ENCODE measurements around the gene NDUFA12. TPM values are rescaled to one million over a fixed set of nuclear protein-coding genes. Genes with fewer than 3 reads are reported as not detected.

The NDUFA12 gene
- total RNA-seq, 1 donor from 2014 or later = 74.3 TPM

DNA sequence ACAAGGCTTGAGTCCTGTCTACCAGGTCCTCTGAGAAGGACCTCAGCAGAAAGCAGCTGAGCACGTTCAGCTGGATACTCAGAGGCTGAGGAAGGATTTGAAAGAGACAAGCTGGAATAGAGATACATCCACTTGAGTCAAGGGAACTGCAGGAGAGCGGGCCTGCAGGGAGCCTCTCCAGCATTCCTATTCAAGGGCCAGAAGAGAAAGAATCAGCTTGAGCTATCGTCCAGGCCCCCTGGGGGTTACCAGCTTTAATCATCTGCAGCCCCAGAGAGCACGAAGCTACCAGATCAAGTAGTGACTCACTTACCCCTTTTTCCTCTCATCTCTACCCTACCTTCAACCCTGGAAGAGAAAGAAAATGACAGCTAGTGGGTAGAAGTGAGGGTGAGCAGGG, 80.9 kb downstream of the NDUFA12 start:
- no peaks in the 10 kb centered on the region for H3K27me3 Mint-ChIP-seq (ENCODE audit: unreplicated experiment)
- no peaks in the 10 kb centered on the region for H3K9me3 Mint-ChIP-seq (ENCODE audit: unreplicated experiment)
- DNase-seq (ENCODE audit: extremely low spot score, unreplicated experiment) = no peak
- TF ChIP-seq, protein P1, sequence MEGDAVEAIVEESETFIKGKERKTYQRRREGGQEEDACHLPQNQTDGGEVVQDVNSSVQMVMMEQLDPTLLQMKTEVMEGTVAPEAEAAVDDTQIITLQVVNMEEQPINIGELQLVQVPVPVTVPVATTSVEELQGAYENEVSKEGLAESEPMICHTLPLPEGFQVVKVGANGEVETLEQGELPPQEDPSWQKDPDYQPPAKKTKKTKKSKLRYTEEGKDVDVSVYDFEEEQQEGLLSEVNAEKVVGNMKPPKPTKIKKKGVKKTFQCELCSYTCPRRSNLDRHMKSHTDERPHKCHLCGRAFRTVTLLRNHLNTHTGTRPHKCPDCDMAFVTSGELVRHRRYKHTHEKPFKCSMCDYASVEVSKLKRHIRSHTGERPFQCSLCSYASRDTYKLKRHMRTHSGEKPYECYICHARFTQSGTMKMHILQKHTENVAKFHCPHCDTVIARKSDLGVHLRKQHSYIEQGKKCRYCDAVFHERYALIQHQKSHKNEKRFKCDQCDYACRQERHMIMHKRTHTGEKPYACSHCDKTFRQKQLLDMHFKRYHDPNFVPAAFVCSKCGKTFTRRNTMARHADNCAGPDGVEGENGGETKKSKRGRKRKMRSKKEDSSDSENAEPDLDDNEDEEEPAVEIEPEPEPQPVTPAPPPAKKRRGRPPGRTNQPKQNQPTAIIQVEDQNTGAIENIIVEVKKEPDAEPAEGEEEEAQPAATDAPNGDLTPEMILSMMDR (IDR thresholded peaks at IDR 0.05) = no peak
- H3K4me1 Mint-ChIP-seq (ENCODE audit: unreplicated experiment) = no peaks in the 10 kb centered on the region
- H3K36me3 Mint-ChIP-seq (ENCODE audit: unreplicated experiment) = no peaks in the 10 kb centered on the region
- H3K4me3 Mint-ChIP-seq (ENCODE audit: unreplicated experiment) = no peak overlapping the region
- H3K27ac Mint-ChIP-seq (ENCODE audit: unreplicated experiment) = no peak overlapping the region

Other genes starting within 250 kb of the NDUFA12 start
- gene NR2C1, start 69.9 kb upstream of the NDUFA12 start, total RNA-seq = 50.0 and 53.4 TPM in 2 replicates
- gene FGD6, start 213.8 kb upstream of the NDUFA12 start, total RNA-seq = 11.2 and 11.9 TPM in 2 replicates
- 65.7 and 74.7 TPM in 2 replicates for gene VEZT, start 214.1 kb upstream of the NDUFA12 start, total RNA-seq

All from osteocyte (in vitro differentiated cells).